GM21390 (cell line): ENCODE data around the gene TIMM8B.
A peak's percentile ranks its signal among the peaks of the same experiment; 100 is the strongest.
"Not testable (repeated sequence)": the region's sequence is repeated elsewhere in the genome, so short reads cannot be mapped to it uniquely, and the experiment has no call there.

Experiments used
- ATAC-seq: cut with Tn5 transposase; IDR thresholded peaks from one replicate; pipeline ENCODE4 v1.9.1; 2021; ENCODE audit not compliant: unreplicated experiment

Gene TIMM8B

GRCh38 chr11:112082729-112083128 is 3.8 kb downstream of the TIMM8B start:
- ATAC-seq = no peak

- ATAC-seq = peak; percentile 85
These were observed 12.4 kb downstream of the TIMM8B start, which contains the start of the genes NKAPD1 and PIH1D2 for GRCh38 chr11:112073941-112074811. NKAPD1 (plus strand) TSS chr11:112074299; CDS start chr11:112075575, 1,276 bp downstream. PIH1D2 (minus strand) TSS chr11:112074017; CDS start chr11:112073174, 843 bp downstream.

- no peak for ATAC-seq
These were observed 23.6 kb downstream of the TIMM8B start for GRCh38 chr11:112062923-112063322.

GRCh38 chr11:112058103-112058502 is 28.5 kb downstream of the TIMM8B start:
- ATAC-seq = no peak

GRCh38 chr11:112057170-112057569 is 29.4 kb downstream of the TIMM8B start:
- ATAC-seq = no peak

- no peak for ATAC-seq
These were observed 34.8 kb downstream of the TIMM8B start for GRCh38 chr11:112051768-112052167.

GRCh38 chr11:112050721-112051120 is 35.8 kb downstream of the TIMM8B start:
- ATAC-seq = peak; percentile 86

- no peak for ATAC-seq
These were observed 36.8 kb downstream of the TIMM8B start for GRCh38 chr11:112049777-112050176.

- ATAC-seq = not testable (repeated sequence)
These were observed 38.3 kb downstream of the TIMM8B start for GRCh38 chr11:112048256-112048655.

GRCh38 chr11:112046647-112047046 is 39.9 kb downstream of the TIMM8B start:
- ATAC-seq = not testable (repeated sequence)

GRCh38 chr11:112044961-112045360 is 41.6 kb downstream of the TIMM8B start:
- no peak for ATAC-seq

- ATAC-seq = no peak
These were observed 43.6 kb downstream of the TIMM8B start for GRCh38 chr11:112042961-112043304.

- no peak for ATAC-seq
These were observed 44.2 kb downstream of the TIMM8B start for GRCh38 chr11:112042161-112042960.

- no peak for ATAC-seq
These were observed 49.0 kb downstream of the TIMM8B start for GRCh38 chr11:112037527-112037926.
